Fibroblast of pulmonary artery (primary cell): ENCODE measurements around the gene RPL22.
A peak's percentile ranks its signal among the peaks of the same experiment; 100 is the strongest.

ENCODE experiments used
- DNase-seq: peaks from one replicate; pipeline ENCODE4 v3.0.0-alpha.2; 2010; ENCODE audit warnings: low read depth
- H3K4me3 ChIP-seq: replicated peaks from 2 replicates; pipeline ENCODE4 v1.5.1; 2011; ENCODE audit warnings: low read depth, mild to moderate bottlenecking, control low read depth, low read length, moderate library complexity
- CTCF ChIP-seq: IDR thresholded peaks from 2 replicates; pipeline ENCODE4 v1.5.1; 2011; ENCODE audit warnings: mild to moderate bottlenecking, control low read depth, low read length, inconsistent platforms; ENCODE audit errors: missing control alignments

The RPL22 gene

GRCh38 chr1:6172549-6172948 lies 26.8 kb downstream of the RPL22 start:
- no peak for TF ChIP-seq CTCF
- H3K4me3 ChIP-seq, result no peak overlapping the region
- DNase-seq, result no peak

DNA sequence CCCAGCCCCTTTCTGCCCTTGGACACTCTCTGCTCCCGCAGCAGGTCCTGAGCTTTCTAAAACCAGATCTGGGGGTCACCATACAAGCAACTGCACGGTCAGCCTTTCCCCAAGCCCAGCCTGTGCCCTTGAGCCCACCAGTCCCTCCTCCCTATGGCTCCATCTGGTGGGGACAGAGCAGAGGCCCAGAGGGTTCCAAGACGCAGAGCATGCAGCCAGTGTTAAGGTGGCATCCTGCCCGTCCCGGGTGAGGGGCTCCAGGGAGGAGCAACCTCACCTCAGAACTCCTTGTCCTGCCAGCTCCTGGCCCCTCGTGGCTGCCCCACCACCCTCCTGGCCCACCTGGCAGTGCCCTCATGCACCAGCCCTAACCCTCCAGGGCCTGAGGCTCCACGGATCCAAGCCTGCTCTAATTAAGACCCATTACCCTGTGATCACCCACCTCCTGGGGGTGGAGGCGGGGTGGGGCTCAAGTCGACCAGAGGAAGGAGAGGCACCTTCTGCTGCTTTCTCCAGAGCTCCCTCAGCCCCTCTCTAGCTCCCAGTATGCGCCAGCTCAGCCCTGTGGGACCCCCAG lies 27.8 kb downstream of the RPL22 start:
- DNase-seq, result no peak
- TF ChIP-seq CTCF, result peak; percentile 45
- H3K4me3 ChIP-seq, result no peak overlapping the region

DNA sequence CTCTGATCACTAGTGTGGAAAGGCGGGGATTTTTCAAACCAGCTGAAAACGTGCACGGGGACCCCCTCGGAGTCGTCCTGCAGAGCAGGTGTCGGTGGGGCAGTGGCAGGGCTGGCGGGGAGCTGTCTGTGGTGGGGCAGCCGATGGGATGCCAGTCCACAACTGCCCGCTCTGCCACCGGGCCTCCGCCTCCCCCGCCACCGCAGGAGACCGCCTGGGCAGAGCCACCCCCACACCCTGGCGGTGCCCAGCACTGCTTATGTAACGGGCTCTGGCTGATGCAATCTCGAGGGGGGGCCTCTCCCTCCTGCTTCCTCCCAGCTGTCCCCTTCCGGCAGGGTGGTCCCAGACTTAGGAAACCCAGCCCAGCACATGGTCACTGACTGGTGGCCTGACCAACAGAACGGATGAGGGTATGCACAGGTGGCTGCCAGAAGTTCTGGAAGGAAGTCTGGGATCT lies 28.6 kb downstream of the RPL22 start:
- TF ChIP-seq CTCF, result no peak
- no peak overlapping the region for H3K4me3 ChIP-seq
- DNase-seq, result no peak

- no peak for DNase-seq
- no peak for TF ChIP-seq CTCF
- H3K4me3 ChIP-seq, result no peak overlapping the region
These were observed 29.2 kb downstream of the RPL22 start for GRCh38 chr1:6170116-6170741.

DNA sequence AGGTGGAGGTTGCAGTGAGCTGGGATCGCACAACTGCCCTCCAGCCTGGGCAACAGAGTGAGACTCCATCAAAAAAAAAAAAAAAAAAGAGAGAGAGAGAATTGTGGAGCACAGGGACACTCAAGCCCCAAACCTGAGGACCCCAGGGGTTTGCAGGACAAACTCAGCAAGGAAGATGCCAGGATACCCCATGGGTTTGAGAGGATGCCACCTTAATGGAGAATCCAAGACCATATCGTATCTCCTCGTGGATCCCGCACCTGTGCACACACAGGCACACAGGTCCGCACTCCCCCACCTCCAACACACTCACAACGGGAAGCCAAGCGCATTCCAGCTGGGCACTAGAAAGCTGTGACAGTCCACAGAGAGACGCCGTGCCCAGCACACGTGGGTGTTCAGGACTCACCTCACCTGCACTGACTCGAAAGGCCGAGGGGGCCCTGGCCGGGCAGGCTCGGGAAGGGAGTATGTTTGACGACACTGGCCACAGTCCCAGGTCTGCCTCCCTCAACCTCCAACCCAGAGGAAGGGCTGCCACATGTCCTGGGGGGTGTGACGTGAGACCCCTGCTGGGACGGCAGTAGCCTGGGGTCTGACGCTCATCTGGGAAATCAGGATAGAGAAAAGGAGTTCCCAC lies 30.3 kb downstream of the RPL22 start:
- no peak for TF ChIP-seq CTCF
- H3K4me3 ChIP-seq, result no peak overlapping the region
- DNase-seq, result no peak

DNA sequence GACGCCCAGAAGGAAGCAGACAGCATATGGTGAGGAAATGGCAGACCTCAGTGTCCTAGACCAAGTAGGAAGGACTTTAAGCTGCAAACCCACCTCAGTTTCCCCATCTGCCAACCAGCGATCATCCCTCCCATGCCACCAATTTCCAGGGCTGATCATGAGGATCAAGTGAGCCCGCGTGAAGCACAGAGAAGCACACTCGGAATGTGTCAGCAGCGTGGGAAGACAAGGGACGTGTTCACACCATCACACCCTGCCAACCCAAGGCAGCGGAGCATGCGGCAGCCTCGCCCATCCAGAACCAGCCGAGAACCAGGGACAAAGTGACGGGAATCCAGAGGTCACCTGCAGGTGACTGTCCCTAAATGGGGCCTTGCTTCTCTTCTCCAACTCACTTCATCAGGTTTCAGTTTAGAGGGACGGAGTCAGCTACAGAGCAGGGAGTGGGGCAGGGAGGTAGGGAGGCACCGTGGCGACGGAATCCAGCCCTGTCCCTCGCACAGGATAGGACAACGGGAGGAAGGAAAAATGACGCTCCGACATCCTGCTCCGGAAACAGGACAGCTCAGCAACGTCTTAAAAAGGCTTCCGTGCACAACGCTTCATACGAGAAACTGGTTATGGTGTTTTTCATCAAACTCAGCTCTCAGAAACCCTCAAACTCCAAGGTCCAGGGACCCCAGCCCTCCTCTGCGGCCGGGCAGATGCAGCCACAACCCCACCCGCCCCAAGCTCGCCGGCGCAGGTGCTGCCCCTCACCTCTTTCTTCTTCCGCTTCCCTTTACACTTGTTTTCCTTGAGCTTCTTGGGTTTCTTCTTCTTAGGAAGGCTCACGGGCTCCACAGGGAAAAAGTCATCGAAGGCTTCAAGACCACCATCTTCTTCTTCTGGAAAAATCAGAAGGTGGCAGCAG lies 31.7 kb downstream of the RPL22 start:
- DNase-seq, result no peak

More for the DNA sequence above, 31.7 kb downstream of the RPL22 start:
- TF ChIP-seq CTCF, result no peak
- no peak overlapping the region for H3K4me3 ChIP-seq
